Activated T-cell treated with anti-CD3 and anti-CD28 coated beads, Interleukin-2, amount 50 U/mL, for 24 hours (primary cell): ENCODE measurements around the gene UBL3.
A peak's percentile ranks its signal among the peaks of the same experiment; 100 is the strongest.

ENCODE experiments used
- DNase-seq: peaks from one replicate; pipeline ENCODE4 v3.0.0-alpha.2; 2020
- H3K27ac Mint-ChIP-seq: 2 replicates; pipeline ENCODE4 v1.8.0; 2020; ENCODE audit warnings: mild to moderate bottlenecking, mixed read lengths
- H3K27me3 Mint-ChIP-seq: 2 replicates; pipeline ENCODE4 v1.8.0; 2020; ENCODE audit warnings: mixed read lengths
- H3K36me3 Mint-ChIP-seq: 2 replicates; pipeline ENCODE4 v1.8.0; 2020; ENCODE audit warnings: low read depth, mixed read lengths
- H3K4me1 Mint-ChIP-seq: 2 replicates; pipeline ENCODE4 v1.8.0; 2020; ENCODE audit warnings: low read depth, mixed read lengths
- H3K4me3 Mint-ChIP-seq: 2 replicates; pipeline ENCODE4 v1.8.0; 2020; ENCODE audit warnings: mild to moderate bottlenecking, moderate library complexity, mixed read lengths
- H3K9me3 Mint-ChIP-seq: 2 replicates; pipeline ENCODE4 v1.8.0; 2020; ENCODE audit warnings: mixed read lengths

Gene UBL3

GRCh38 chr13:29849071-29849631 lies 1.3 kb downstream of the UBL3 start:
- H3K9me3 Mint-ChIP-seq: no peaks in the 10 kb centered on the region
- peaks cover 20% of the 10 kb centered on the region for H3K36me3 Mint-ChIP-seq
- peak; percentile 44 for DNase-seq
- H3K4me1 Mint-ChIP-seq: peaks cover 44% of the 10 kb centered on the region
- peak overlapping the region; percentile 86 for H3K4me3 Mint-ChIP-seq
- peak overlapping the region; percentile 98 for H3K27ac Mint-ChIP-seq
- no peaks in the 10 kb centered on the region for H3K27me3 Mint-ChIP-seq

GRCh38 chr13:29847501-29847983 lies 2.9 kb downstream of the UBL3 start:
- DNase-seq: no peak
- H3K27me3 Mint-ChIP-seq: no peaks in the 10 kb centered on the region
- no peaks in the 10 kb centered on the region for H3K9me3 Mint-ChIP-seq
- peaks cover 50% of the 10 kb centered on the region for H3K4me1 Mint-ChIP-seq
- peaks cover 20% of the 10 kb centered on the region for H3K36me3 Mint-ChIP-seq
- peak overlapping the region; percentile 85 for H3K27ac Mint-ChIP-seq
- H3K4me3 Mint-ChIP-seq: peak overlapping the region; percentile 86

- Mint-ChIP-seq H3K27me3 (no peaks in the 10 kb centered on the region), H3K4me1 (peaks cover 55% of the 10 kb centered on the region), H3K4me3 (peak overlapping the region; percentile 86), H3K9me3 (no peaks in the 10 kb centered on the region), H3K36me3 (peaks cover 20% of the 10 kb centered on the region), H3K27ac (no peak overlapping the region)
- DNase-seq: no peak
Observed at GRCh38 chr13:29846475-29847256, 3.8 kb downstream of the UBL3 start.

GRCh38 chr13:29845440-29846056 lies 4.9 kb downstream of the UBL3 start:
- peaks cover 20% of the 10 kb centered on the region for H3K36me3 Mint-ChIP-seq
- H3K27ac Mint-ChIP-seq: no peak overlapping the region
- no peaks in the 10 kb centered on the region for H3K9me3 Mint-ChIP-seq
- no peak for DNase-seq
- peaks cover 61% of the 10 kb centered on the region for H3K4me1 Mint-ChIP-seq
- H3K4me3 Mint-ChIP-seq: peak overlapping the region; percentile 15
- H3K27me3 Mint-ChIP-seq: no peaks in the 10 kb centered on the region

- H3K9me3 Mint-ChIP-seq: no peaks in the 10 kb centered on the region
- H3K36me3 Mint-ChIP-seq: peaks cover 13% of the 10 kb centered on the region
- no peak for DNase-seq
- no peaks in the 10 kb centered on the region for H3K27me3 Mint-ChIP-seq
- H3K4me3 Mint-ChIP-seq: no peak overlapping the region
- H3K4me1 Mint-ChIP-seq: peaks cover 68% of the 10 kb centered on the region
- no peak overlapping the region for H3K27ac Mint-ChIP-seq
Observed at GRCh38 chr13:29844441-29844840, 6.0 kb downstream of the UBL3 start.

GRCh38 chr13:29840585-29840984 lies 9.8 kb downstream of the UBL3 start:
- H3K9me3 Mint-ChIP-seq: no peaks in the 10 kb centered on the region
- H3K27me3 Mint-ChIP-seq: no peaks in the 10 kb centered on the region
- DNase-seq: no peak
- peaks cover 76% of the 10 kb centered on the region for H3K4me1 Mint-ChIP-seq
- H3K36me3 Mint-ChIP-seq: no peaks in the 10 kb centered on the region
- H3K4me3 Mint-ChIP-seq: no peak overlapping the region
- H3K27ac Mint-ChIP-seq: no peak overlapping the region

- H3K4me3 Mint-ChIP-seq: no peak overlapping the region
- H3K27me3 Mint-ChIP-seq: no peaks in the 10 kb centered on the region
- no peak for DNase-seq
- peaks cover 14% of the 10 kb centered on the region for H3K36me3 Mint-ChIP-seq
- no peak overlapping the region for H3K27ac Mint-ChIP-seq
- H3K4me1 Mint-ChIP-seq: peaks cover 70% of the 10 kb centered on the region
- no peaks in the 10 kb centered on the region for H3K9me3 Mint-ChIP-seq
Observed at GRCh38 chr13:29835280-29836061, 14.9 kb downstream of the UBL3 start.

- Mint-ChIP-seq H3K4me3 (no peak overlapping the region), H3K27me3 (no peaks in the 10 kb centered on the region), H3K9me3 (no peaks in the 10 kb centered on the region), H3K27ac (no peak overlapping the region), H3K4me1 (peaks cover 57% of the 10 kb centered on the region), H3K36me3 (peaks cover 16% of the 10 kb centered on the region)
- no peak for DNase-seq
Observed at GRCh38 chr13:29832761-29833298, 17.6 kb downstream of the UBL3 start.

GRCh38 chr13:29830000-29830399 lies 20.4 kb downstream of the UBL3 start:
- no peak overlapping the region for H3K4me3 Mint-ChIP-seq
- H3K36me3 Mint-ChIP-seq: peaks cover 16% of the 10 kb centered on the region
- H3K9me3 Mint-ChIP-seq: no peaks in the 10 kb centered on the region
- peaks cover 39% of the 10 kb centered on the region for H3K4me1 Mint-ChIP-seq
- no peak for DNase-seq
- H3K27me3 Mint-ChIP-seq: no peaks in the 10 kb centered on the region
- no peak overlapping the region for H3K27ac Mint-ChIP-seq

- DNase-seq: no peak
- Mint-ChIP-seq H3K27ac (no peak overlapping the region), H3K4me1 (peaks cover 59% of the 10 kb centered on the region), H3K36me3 (peaks cover 16% of the 10 kb centered on the region), H3K27me3 (no peaks in the 10 kb centered on the region), H3K4me3 (no peak overlapping the region), H3K9me3 (no peaks in the 10 kb centered on the region)
Observed at GRCh38 chr13:29819143-29819542, 31.3 kb downstream of the UBL3 start.

GRCh38 chr13:29817604-29818378 lies 32.6 kb downstream of the UBL3 start:
- H3K9me3 Mint-ChIP-seq: no peaks in the 10 kb centered on the region
- H3K4me3 Mint-ChIP-seq: peak overlapping the region; percentile 55
- H3K27me3 Mint-ChIP-seq: no peaks in the 10 kb centered on the region
- H3K36me3 Mint-ChIP-seq: peaks cover 13% of the 10 kb centered on the region
- peak overlapping the region; percentile 82 for H3K27ac Mint-ChIP-seq
- no peak for DNase-seq
- peaks cover 65% of the 10 kb centered on the region for H3K4me1 Mint-ChIP-seq

GRCh38 chr13:29816715-29817114 lies 33.7 kb downstream of the UBL3 start:
- Mint-ChIP-seq H3K27ac (no peak overlapping the region), H3K4me3 (no peak overlapping the region), H3K9me3 (no peaks in the 10 kb centered on the region), H3K27me3 (no peaks in the 10 kb centered on the region), H3K4me1 (peaks cover 63% of the 10 kb centered on the region), H3K36me3 (peaks cover 9% of the 10 kb centered on the region)
- DNase-seq: no peak

- Mint-ChIP-seq H3K27me3 (no peaks in the 10 kb centered on the region), H3K9me3 (no peaks in the 10 kb centered on the region), H3K36me3 (peaks cover 4% of the 10 kb centered on the region), H3K4me1 (peaks cover 69% of the 10 kb centered on the region), H3K27ac (no peak overlapping the region), H3K4me3 (no peak overlapping the region)
- no peak for DNase-seq
Observed at GRCh38 chr13:29815336-29815735, 35.1 kb downstream of the UBL3 start.

GRCh38 chr13:29810898-29811297 lies 39.5 kb downstream of the UBL3 start:
- peaks cover 70% of the 10 kb centered on the region for H3K4me1 Mint-ChIP-seq
- H3K27me3 Mint-ChIP-seq: no peaks in the 10 kb centered on the region
- no peaks in the 10 kb centered on the region for H3K9me3 Mint-ChIP-seq
- H3K4me3 Mint-ChIP-seq: no peak overlapping the region
- DNase-seq: no peak
- no peaks in the 10 kb centered on the region for H3K36me3 Mint-ChIP-seq
- no peak overlapping the region for H3K27ac Mint-ChIP-seq
